ENCODE data around the gene STAM2.

DNA sequence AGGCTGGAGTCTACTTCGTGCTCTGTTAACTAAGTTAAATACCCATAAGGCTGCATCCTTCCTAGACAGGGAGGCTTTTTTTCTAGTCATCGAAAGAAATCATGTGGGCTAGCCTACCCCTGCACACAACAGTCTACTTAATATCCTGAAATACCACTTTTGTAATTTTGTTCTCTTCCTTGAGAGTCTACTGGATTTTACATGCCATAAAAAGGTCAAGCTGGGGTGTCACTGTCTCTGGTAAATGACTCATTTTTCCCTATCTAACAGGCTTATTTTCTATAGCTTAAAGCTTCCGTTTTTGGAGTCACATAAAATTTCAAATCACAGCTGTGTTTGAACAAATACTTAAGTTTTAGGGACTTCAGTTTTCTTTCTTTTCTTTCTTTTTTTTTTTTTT, 10.7 kb upstream of the STAM2 start:
- no peak for TF ChIP-seq POLR2A (IDR thresholded peaks at IDR 0.05)
- TF ChIP-seq, protein P1, sequence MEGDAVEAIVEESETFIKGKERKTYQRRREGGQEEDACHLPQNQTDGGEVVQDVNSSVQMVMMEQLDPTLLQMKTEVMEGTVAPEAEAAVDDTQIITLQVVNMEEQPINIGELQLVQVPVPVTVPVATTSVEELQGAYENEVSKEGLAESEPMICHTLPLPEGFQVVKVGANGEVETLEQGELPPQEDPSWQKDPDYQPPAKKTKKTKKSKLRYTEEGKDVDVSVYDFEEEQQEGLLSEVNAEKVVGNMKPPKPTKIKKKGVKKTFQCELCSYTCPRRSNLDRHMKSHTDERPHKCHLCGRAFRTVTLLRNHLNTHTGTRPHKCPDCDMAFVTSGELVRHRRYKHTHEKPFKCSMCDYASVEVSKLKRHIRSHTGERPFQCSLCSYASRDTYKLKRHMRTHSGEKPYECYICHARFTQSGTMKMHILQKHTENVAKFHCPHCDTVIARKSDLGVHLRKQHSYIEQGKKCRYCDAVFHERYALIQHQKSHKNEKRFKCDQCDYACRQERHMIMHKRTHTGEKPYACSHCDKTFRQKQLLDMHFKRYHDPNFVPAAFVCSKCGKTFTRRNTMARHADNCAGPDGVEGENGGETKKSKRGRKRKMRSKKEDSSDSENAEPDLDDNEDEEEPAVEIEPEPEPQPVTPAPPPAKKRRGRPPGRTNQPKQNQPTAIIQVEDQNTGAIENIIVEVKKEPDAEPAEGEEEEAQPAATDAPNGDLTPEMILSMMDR (IDR thresholded peaks at IDR 0.05) = no peak
